ENCODE data around the gene RARB.

RARB gene

DNA sequence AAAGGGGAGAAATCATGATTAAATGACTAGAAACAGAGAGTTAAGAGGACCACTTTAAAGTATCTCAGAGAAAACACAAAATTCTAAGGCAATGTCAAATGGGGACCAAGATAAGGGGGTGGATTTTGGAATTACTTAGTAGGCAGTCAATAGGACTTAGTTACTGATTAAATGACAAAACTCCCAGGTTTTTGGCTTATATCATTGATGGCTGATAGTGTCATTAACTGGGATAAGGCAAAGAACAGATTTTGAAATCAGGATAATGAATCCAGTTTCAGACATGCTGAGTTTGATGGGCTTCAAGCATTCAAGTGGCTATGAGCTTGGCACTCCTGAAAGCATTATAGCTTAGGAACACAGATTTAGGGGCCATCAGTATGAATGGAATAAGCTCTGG is 182.7 kb downstream of the RARB start:
- no peaks in the 10 kb centered on the region for H3K9me3 ChIP-seq (ENCODE audit: control insufficient read depth, insufficient read depth, low read length)
- H3K4me1 ChIP-seq (ENCODE audit: control insufficient read depth, insufficient read depth, low read length), result no peaks in the 10 kb centered on the region
- H3K4me3 ChIP-seq (ENCODE audit: low read length), result no peak overlapping the region
- H3K27me3 ChIP-seq (ENCODE audit: control insufficient read depth, insufficient read depth, low read length), result no peaks in the 10 kb centered on the region
- no peaks in the 10 kb centered on the region; the same call in 1 of the 2 replicates for H3K36me3 ChIP-seq (ENCODE audit: control insufficient read depth, insufficient read depth, low read length)
- H3K27ac ChIP-seq (ENCODE audit: low read length), result no peak overlapping the region
- no peak for DNase-seq (ENCODE audit: low read depth, low spot score)

DNA sequence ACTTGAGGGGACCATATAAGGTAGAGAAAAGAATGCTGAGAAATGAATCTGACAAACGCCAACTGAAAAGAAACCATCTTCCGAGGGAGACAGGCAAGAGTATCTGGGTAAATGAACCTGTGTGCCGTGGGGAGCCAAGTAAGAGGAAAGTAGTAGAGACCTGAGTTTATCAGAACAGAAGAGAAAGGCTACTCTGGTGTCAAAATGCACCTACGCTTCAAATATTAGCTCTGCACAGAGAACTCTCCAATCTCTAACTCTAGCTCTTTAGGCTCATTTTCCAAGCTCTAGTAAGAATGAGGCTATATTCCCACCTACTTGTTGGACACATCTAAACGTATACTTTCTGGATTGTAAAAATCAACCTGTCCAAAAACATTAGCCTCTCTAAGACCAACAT is 183.1 kb downstream of the RARB start:
- H3K36me3 ChIP-seq (ENCODE audit: control insufficient read depth, insufficient read depth, low read length), result no peaks in the 10 kb centered on the region; the same call in 1 of the 2 replicates
- no peaks in the 10 kb centered on the region for H3K9me3 ChIP-seq (ENCODE audit: control insufficient read depth, insufficient read depth, low read length)
- no peak for DNase-seq (ENCODE audit: low read depth, low spot score)
- no peak overlapping the region for H3K4me3 ChIP-seq (ENCODE audit: low read length)
- no peaks in the 10 kb centered on the region for H3K27me3 ChIP-seq (ENCODE audit: control insufficient read depth, insufficient read depth, low read length)
- no peak overlapping the region for H3K27ac ChIP-seq (ENCODE audit: low read length)
- no peaks in the 10 kb centered on the region for H3K4me1 ChIP-seq (ENCODE audit: control insufficient read depth, insufficient read depth, low read length)
- no CpG with 5 or more reads among the region's 5 CpGs for WGBS (ENCODE audit: insufficient coverage, insufficient read length)

DNA sequence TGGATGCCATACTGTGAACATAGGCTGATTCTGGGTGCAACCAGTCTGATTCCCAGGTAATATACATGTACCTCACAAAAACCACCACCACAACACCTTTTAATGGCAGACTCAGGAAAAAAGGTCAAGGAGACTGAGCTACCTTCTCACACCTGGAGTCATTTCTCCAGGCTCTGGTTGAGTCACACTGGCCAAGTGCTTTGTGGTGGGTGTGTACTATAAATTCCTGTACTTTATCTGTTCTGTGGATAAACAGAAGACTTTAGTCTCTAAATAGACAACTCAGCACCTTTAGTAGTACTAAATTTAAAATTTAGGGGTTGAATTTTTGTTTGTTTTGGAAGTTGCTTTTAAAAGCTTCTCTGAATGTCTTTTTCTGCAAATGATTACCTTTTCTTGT is 190.0 kb downstream of the RARB start:
- Histone ChIP-seq H3K4me1 (ENCODE audit: control insufficient read depth, insufficient read depth, low read length) (no peaks in the 10 kb centered on the region), H3K9me3 (ENCODE audit: control insufficient read depth, insufficient read depth, low read length) (no peaks in the 10 kb centered on the region), H3K27ac (ENCODE audit: low read length) (no peak overlapping the region), H3K36me3 (ENCODE audit: control insufficient read depth, insufficient read depth, low read length) (no peaks in the 10 kb centered on the region; the same call in 1 of the 2 replicates), H3K4me3 (ENCODE audit: low read length) (no peak overlapping the region), H3K27me3 (ENCODE audit: control insufficient read depth, insufficient read depth, low read length) (no peaks in the 10 kb centered on the region)
- DNase-seq (ENCODE audit: low read depth, low spot score), result no peak

DNA sequence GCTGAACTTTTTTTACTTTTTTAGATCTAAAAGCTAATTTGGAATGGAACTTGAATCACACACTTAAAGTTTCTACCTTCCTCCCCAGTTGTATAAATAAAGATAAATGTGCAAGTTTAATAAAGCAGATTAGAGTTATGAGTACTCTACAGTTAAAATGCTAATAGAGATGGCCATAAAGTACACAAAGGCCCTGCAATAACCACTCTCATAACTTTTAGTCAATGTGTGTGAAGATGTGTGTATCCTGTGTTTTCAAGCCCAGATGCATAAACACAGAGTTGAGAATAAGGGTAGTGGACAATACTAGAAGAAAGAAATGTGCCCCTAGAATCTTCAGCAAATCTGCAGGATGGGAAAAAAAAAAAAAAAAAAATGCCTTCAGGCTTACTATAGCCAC is 191.3 kb downstream of the RARB start:
- no peaks in the 10 kb centered on the region for H3K9me3 ChIP-seq (ENCODE audit: control insufficient read depth, insufficient read depth, low read length)
- no peak overlapping the region for H3K4me3 ChIP-seq (ENCODE audit: low read length)
- no peaks in the 10 kb centered on the region for H3K4me1 ChIP-seq (ENCODE audit: control insufficient read depth, insufficient read depth, low read length)
- H3K27ac ChIP-seq (ENCODE audit: low read length), result no peak overlapping the region
- peaks cover 3% of the 10 kb centered on the region; the same call in 1 of the 2 replicates for H3K36me3 ChIP-seq (ENCODE audit: control insufficient read depth, insufficient read depth, low read length)
- H3K27me3 ChIP-seq (ENCODE audit: control insufficient read depth, insufficient read depth, low read length), result no peaks in the 10 kb centered on the region
- DNase-seq (ENCODE audit: low read depth, low spot score), result no peak

DNA sequence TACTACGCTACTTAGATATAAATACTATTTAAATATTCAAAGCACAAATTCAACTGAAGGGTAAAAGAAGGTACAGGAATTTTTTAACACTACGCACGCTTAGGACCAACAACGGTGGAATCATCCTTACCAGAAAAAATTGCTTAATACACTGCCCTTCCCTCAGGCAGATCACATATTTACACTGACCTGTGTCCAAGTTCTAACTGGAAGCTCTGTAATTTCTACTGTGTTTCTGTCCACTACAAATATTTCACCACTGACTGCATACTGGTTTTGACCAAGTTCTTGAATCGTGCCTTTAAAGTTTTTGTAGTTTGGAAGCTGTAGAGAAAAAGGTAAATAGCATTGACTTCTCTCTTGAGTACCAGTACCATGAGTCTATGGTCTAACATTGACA is 192.4 kb downstream of the RARB start:
- no peak for DNase-seq (ENCODE audit: low read depth, low spot score)
- no peaks in the 10 kb centered on the region for H3K9me3 ChIP-seq (ENCODE audit: control insufficient read depth, insufficient read depth, low read length)

DNA sequence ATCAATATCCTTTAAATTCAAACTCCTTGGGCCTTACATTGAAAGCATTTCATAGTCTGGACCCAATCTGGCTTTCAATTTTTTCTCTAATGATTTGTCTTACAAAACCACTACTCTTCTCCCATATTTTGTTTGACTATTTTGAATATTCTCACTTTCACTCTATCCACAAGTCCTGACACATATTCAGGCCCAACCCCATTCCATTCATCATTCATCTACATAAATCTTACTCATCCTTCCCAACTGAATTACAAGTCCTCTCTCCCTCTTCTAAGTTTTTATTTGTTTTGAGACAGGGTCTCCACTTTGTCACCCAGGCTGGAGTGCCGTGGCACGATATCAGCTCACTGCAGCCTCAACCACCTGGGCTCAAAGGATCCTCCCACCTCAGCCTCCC is 193.0 kb downstream of the RARB start:
- Histone ChIP-seq H3K4me3 (ENCODE audit: low read length) (no peak overlapping the region), H3K36me3 (ENCODE audit: control insufficient read depth, insufficient read depth, low read length) (peaks cover 3% of the 10 kb centered on the region; the same call in 1 of the 2 replicates), H3K9me3 (ENCODE audit: control insufficient read depth, insufficient read depth, low read length) (no peaks in the 10 kb centered on the region), H3K27ac (ENCODE audit: low read length) (no peak overlapping the region), H3K4me1 (ENCODE audit: control insufficient read depth, insufficient read depth, low read length) (no peaks in the 10 kb centered on the region), H3K27me3 (ENCODE audit: control insufficient read depth, insufficient read depth, low read length) (no peaks in the 10 kb centered on the region)
- WGBS (ENCODE audit: insufficient coverage, insufficient read length), result no CpG with 5 or more reads among the region's 2 CpGs
- DNase-seq (ENCODE audit: low read depth, low spot score), result no peak

More for the DNA sequence above, 192.4 kb downstream of the RARB start:
- 100% methylated on average over 1 of the region's 5 CpGs for WGBS (ENCODE audit: insufficient coverage, insufficient read length)
- Histone ChIP-seq H3K4me3 (ENCODE audit: low read length) (no peak overlapping the region), H3K36me3 (ENCODE audit: control insufficient read depth, insufficient read depth, low read length) (peaks cover 3% of the 10 kb centered on the region; the same call in 1 of the 2 replicates), H3K27ac (ENCODE audit: low read length) (no peak overlapping the region), H3K27me3 (ENCODE audit: control insufficient read depth, insufficient read depth, low read length) (no peaks in the 10 kb centered on the region), H3K4me1 (ENCODE audit: control insufficient read depth, insufficient read depth, low read length) (no peaks in the 10 kb centered on the region)

DNA sequence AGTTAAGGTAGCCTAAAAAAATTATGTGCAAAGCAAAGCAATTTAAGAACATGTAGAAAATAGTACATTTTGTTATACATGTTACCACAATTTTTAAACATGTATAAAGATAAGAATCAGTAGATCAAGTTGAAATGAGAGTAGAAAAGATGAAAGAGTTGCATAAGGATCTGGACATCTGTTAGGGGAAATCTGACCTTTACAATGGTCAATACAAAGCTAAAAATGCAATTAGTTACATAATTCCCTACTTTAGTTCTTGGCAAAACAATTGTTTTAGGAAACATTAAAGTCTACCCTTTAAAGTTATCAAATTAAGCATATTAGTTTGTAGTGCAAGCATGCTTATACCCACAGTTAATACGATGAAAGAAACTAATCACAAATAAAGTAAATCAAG is 203.9 kb downstream of the RARB start:
- no peak for DNase-seq (ENCODE audit: low read depth, low spot score)
- no peak overlapping the region for H3K27ac ChIP-seq (ENCODE audit: low read length)
- no peak overlapping the region for H3K4me3 ChIP-seq (ENCODE audit: low read length)
- no peaks in the 10 kb centered on the region for H3K4me1 ChIP-seq (ENCODE audit: control insufficient read depth, insufficient read depth, low read length)
- H3K27me3 ChIP-seq (ENCODE audit: control insufficient read depth, insufficient read depth, low read length), result no peaks in the 10 kb centered on the region
- WGBS (ENCODE audit: insufficient coverage, insufficient read length), result 100% methylated on average over 1 of the region's 1 CpG
- H3K9me3 ChIP-seq (ENCODE audit: control insufficient read depth, insufficient read depth, low read length), result no peaks in the 10 kb centered on the region
- no peaks in the 10 kb centered on the region; the same call in 1 of the 2 replicates for H3K36me3 ChIP-seq (ENCODE audit: control insufficient read depth, insufficient read depth, low read length)

DNA sequence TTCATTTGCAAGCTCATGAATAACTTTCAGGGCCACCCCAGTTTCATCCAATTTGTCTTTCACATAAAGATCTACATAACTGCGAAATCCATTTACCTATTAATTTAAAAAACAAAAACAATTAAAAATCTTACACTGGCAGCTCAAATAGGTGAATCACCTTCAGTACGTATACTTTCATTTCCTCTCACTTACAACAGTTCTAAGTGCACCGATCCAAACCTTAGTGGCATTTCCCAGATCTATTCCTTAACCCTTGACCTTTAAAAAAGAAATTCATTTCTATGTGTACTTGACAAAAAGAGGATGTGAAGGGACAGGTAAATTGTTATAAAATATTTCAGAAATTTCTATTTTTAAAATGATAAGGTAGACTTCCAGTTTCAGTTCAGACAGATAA is 205.9 kb downstream of the RARB start:
- no peaks in the 10 kb centered on the region for H3K9me3 ChIP-seq (ENCODE audit: control insufficient read depth, insufficient read depth, low read length)
- no peaks in the 10 kb centered on the region; the same call in 1 of the 2 replicates for H3K36me3 ChIP-seq (ENCODE audit: control insufficient read depth, insufficient read depth, low read length)
- DNase-seq (ENCODE audit: low read depth, low spot score), result no peak
- no peaks in the 10 kb centered on the region for H3K27me3 ChIP-seq (ENCODE audit: control insufficient read depth, insufficient read depth, low read length)
- H3K4me1 ChIP-seq (ENCODE audit: control insufficient read depth, insufficient read depth, low read length), result no peaks in the 10 kb centered on the region
- 100% methylated on average over 2 of the region's 3 CpGs for WGBS (ENCODE audit: insufficient coverage, insufficient read length)
- no peak overlapping the region for H3K27ac ChIP-seq (ENCODE audit: low read length)
- no peak overlapping the region for H3K4me3 ChIP-seq (ENCODE audit: low read length)

DNA sequence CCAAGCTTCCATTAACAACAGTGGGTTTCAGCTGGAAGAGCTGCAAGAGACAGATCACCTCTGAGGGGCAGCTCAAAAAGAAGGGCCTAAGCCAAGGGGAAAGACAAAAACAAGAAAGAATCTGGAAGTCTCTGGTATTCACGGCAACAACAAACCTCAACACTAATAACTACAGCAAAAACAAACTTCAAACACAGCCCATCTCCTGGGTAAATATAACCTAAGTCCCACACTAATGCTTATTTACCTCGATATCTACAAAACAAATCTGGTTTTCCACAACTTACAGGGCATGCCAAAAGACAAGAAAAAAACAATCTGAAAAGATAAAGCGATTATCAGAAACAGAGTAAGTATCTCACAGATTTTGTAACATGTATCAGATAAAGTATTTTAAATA is 207.0 kb downstream of the RARB start:
- Histone ChIP-seq H3K9me3 (ENCODE audit: control insufficient read depth, insufficient read depth, low read length) (no peaks in the 10 kb centered on the region), H3K27me3 (ENCODE audit: control insufficient read depth, insufficient read depth, low read length) (no peaks in the 10 kb centered on the region), H3K36me3 (ENCODE audit: control insufficient read depth, insufficient read depth, low read length) (no peaks in the 10 kb centered on the region; the same call in 1 of the 2 replicates), H3K4me3 (ENCODE audit: low read length) (no peak overlapping the region), H3K27ac (ENCODE audit: low read length) (no peak overlapping the region), H3K4me1 (ENCODE audit: control insufficient read depth, insufficient read depth, low read length) (no peaks in the 10 kb centered on the region)
- DNase-seq (ENCODE audit: low read depth, low spot score), result no peak
- no CpG with 5 or more reads among the region's 3 CpGs for whole genome bisulfite sequencing (ENCODE audit: insufficient coverage, insufficient read length)
